Heart right ventricle (tissue), 16 donors: ENCODE measurements around the gene SIRPD. TPM values are rescaled to one million over a fixed set of nuclear protein-coding genes. Genes with fewer than 3 reads are reported as not detected.

ENCODE experiments used
- ATAC-seq, 8 donors: fragments of 200-7000 bp; cut with Tn5 transposase; one replicate each; pipeline ENCODE4 v1.9.1; 2020; ENCODE audit warnings: mild to moderate bottlenecking in 8 of 8, moderate library complexity in 8 of 8, moderate number of reproducible peaks in 1 of 8
- DNase-seq, 2 donors: peaks; one replicate each; pipeline ENCODE4 v3.0.0-alpha.2; 2020
- H3K27ac ChIP-seq, 10 donors: fragments of 200-600 bp; sonication (generic) in 2 of 10; one replicate each; pipeline versions ENCODE4 v1.5.0 to v1.8.0; 2020 to 2022; ENCODE audit warnings: mild to moderate bottlenecking in 3 of 10
- H3K27me3 ChIP-seq, 7 donors: fragments of 200-600 bp; one replicate each; pipeline ENCODE4 v1.8.0; 2021 to 2022; ENCODE audit warnings: mild to moderate bottlenecking in 2 of 7
- H3K36me3 ChIP-seq, 9 donors: fragments of 200-600 bp; sonication (generic) in 1 of 9; one replicate each; pipeline versions ENCODE4 v1.5.0 to v1.8.0; 2020 to 2022; ENCODE audit warnings: mild to moderate bottlenecking in 2 of 9
- H3K4me1 ChIP-seq, 9 donors: fragments of 200-600 bp; sonication (generic) in 1 of 9; one replicate each; pipeline versions ENCODE4 v1.5.0 to v1.8.0; 2020 to 2022; ENCODE audit warnings: mild to moderate bottlenecking in 4 of 9
- H3K4me3 ChIP-seq, 10 donors: fragments of 200-600 bp; sonication (generic) in 2 of 10; one replicate each; pipeline versions ENCODE4 v1.5.0 to v1.8.0; 2020 to 2022; ENCODE audit warnings: mild to moderate bottlenecking in 7 of 10, moderate library complexity in 2 of 10
- H3K9me3 ChIP-seq, 11 donors: fragments of 200-600 bp in 10 of 11; sonication (generic) in 2 of 11; one replicate each; pipeline versions ENCODE4 v1.5.0 to v1.8.0; 2013 to 2022; ENCODE audit warnings: mild to moderate bottlenecking in 2 of 11, control low read depth in 1 of 11, moderate library complexity in 1 of 11
- WGBS, 2 donors: extraction: QIAGEN DNeasy Blood & Tissue Kit; methylation state at CpG; one replicate each; pipeline ENCODE4 v1.1.7; 2013; ENCODE audit warnings: inconsistent platforms in 1 of 2; 5-methylcytosine and 5-hydroxymethylcytosine counted together
- intact Hi-C, 10 donors: fragments of 100-400 bp; cut with DNase I; formaldehyde crosslinking; loops; one replicate each; pipeline versions ENCODE4 v1.11.1 to v1.14.2; 2022
- polyA plus RNA-seq, 2 donors: library from polyadenylated mRNA; stranded (reverse); fragments of 200-250 nt; gene quantifications; one replicate each; pipeline ENCODE4 v1.2.3, GENCODE V29; 2013
- total RNA-seq, 10 donors: library from RNA; stranded (reverse); fragmentation: NEBNext Ultra II Directional in 3 of 10; extraction: Animal tissue kit (Norgen Biotek cat#: 25700) in 3 of 10; gene quantifications; one replicate each; pipeline versions ENCODE4 v1.2.1 to v1.2.4, GENCODE V29; 2021 to 2023
- TF ChIP-seq, protein P1 (sequence below), 9 donors: fragments of 200-600 bp; sonication (generic) in 2 of 9; IDR thresholded peaks; one replicate each; pipeline versions ENCODE4 v1.5.0 to v1.8.0; 2021 to 2022; ENCODE audit warnings: antibody characterized with exemption in 9 of 9, mild to moderate bottlenecking in 5 of 9, moderate library complexity in 1 of 9
- donor health status: Arrhythmogenic right ventricular cardiomyopathy.
- donor health status: ischemic (EF 13 %, LVEDD 7.1; RV severe dilation, severe dysfunction).
- donor health status: healthy with polysubstance abuse.
- donor health status: DM: no; HTN: yes; CAD: no.
- donor health status: DM: no; HTN: no; CAD: no.
- donor health status: ischemic (EF 25% LVEDD 6.9; RV normal size, moderate dysfunction).
- donor health status: ischemic (EF 25% LVEDD 5.7; RV mildly dilated, moderate dysfunction).
- donor health status: healthy.
- donor health status: DM: yes; HTN: yes; CAD: no.
- donor health status: Ischemic cardiomyopathy.
- donor health status: ischemic (EF 35%, LVEDD 5.7; RV mildly dilated, moderate dysfunction).
- donor health status: nonischemic (EF 11% LVEDD 7.7; RV severe dilation, severe dysfunction).
- donor health status: DM: yes; HTN: yes; CAD: no.
- donor health status: PGD.
- donor health status: ischemic (EF 29% LVEDD 5.4; RV normal size, mild dysfunction).
- donor health status: nonischemic (EF 23%, LVEDD 6.1; RV moderate dilation, normal function).

SIRPD gene
- total and polyA plus RNA-seq, 12 donors: 0.17 to 0.23 TPM; not detected in 10

DNA sequence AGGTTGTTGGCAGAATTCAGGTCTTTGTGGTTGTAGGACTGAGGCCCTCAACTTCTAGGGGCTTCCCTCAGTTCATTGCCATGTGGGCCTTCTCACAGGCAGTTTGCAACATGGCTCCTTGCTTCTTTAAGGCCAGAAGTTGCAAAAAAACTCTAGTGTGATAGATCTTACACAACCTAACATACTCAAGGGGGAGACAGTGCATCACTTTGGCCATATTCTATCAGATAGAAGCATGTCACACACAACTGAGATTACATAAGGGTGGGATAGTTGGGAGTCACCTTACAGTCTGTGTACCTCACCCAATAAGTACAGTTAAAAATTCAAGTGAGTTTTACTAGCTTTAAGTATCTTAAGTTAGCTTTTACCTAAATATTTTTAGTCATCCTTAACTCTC, 1.6 kb downstream of the SIRPD start:
- DNase-seq: no peak
- no peak for ATAC-seq
- Histone ChIP-seq H3K27me3 (peaks cover 0 to 6% (median 0%) of the 10 kb centered on the region in 7 donors), H3K27ac (no peak overlapping the region), H3K36me3 (no peaks in the 10 kb centered on the region), H3K9me3 (peaks cover 0 to 18% (median 1%) of the 10 kb centered on the region in 11 donors), H3K4me1 (no peaks in the 10 kb centered on the region), H3K4me3 (no peak overlapping the region)
- TF ChIP-seq, protein P1, sequence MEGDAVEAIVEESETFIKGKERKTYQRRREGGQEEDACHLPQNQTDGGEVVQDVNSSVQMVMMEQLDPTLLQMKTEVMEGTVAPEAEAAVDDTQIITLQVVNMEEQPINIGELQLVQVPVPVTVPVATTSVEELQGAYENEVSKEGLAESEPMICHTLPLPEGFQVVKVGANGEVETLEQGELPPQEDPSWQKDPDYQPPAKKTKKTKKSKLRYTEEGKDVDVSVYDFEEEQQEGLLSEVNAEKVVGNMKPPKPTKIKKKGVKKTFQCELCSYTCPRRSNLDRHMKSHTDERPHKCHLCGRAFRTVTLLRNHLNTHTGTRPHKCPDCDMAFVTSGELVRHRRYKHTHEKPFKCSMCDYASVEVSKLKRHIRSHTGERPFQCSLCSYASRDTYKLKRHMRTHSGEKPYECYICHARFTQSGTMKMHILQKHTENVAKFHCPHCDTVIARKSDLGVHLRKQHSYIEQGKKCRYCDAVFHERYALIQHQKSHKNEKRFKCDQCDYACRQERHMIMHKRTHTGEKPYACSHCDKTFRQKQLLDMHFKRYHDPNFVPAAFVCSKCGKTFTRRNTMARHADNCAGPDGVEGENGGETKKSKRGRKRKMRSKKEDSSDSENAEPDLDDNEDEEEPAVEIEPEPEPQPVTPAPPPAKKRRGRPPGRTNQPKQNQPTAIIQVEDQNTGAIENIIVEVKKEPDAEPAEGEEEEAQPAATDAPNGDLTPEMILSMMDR (IDR thresholded peaks at IDR 0.05): no peak
- intact Hi-C loops: no loop called here

DNA sequence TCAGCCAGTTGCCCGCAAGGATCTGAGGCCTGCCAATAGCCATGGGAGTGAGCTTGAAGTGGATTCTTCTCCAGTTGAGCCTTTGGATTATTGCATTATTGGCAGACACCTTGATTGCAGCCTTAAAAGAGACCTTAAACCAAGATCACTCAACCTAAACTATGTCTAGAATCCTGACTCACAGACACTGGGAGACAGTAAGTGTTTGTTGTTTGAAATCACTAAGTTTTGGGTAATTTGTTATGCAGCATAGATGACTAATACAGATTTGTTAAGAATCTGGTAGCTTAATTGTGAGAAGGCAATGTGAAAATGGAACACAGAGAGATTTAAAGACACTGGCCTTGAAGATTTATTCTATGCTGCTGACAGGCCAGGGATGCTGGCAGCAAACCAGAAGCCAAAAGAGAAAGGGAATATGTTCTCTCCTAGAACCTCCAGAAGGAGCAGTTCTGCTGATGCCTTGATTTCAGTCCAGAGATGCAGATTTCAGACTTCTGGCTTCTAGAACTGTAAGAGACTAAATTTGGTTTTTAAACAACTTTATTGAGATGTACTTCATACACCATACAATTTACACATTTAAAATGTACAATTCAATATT, 17.6 kb downstream of the SIRPD start:
- H3K4me3 ChIP-seq: no peak overlapping the region
- TF ChIP-seq, protein P1 (IDR thresholded peaks at IDR 0.05): no peak

DNA sequence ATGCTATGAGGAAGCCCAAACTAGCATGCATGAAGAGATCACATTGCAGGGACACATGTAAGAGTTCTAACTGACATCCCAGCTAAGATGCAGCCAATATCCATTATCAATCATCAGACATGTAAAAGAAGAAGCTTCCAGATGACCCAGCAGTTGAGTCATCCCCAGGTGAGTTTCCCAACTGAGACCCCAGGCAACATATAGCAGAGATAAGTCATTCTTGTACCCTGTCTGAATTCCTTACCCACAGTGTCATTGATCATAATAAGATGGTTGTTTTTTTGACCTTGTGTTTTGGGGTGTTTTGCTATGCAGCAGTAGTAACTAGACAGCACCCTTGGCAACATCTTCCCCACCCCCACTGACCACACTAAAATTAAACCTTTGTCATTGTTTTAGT, 18.9 kb downstream of the SIRPD start:
- DNase-seq (no peak), ATAC-seq (no peak)
- Histone ChIP-seq H3K27ac (peak overlapping the region in 1 of 10 donors; percentile 94), H3K36me3 (no peaks in the 10 kb centered on the region), H3K27me3 (peaks cover 0 to 8% (median 0%) of the 10 kb centered on the region in 7 donors), H3K4me3 (no peak overlapping the region), H3K4me1 (peaks cover 0 to 43% (median 0%) of the 10 kb centered on the region in 9 donors), H3K9me3 (peaks cover 0 to 12% (median 0%) of the 10 kb centered on the region in 11 donors)
- TF ChIP-seq, protein P1 (IDR thresholded peaks at IDR 0.05): no peak
- intact Hi-C loops: no loop called here

More for the DNA sequence above, 17.6 kb downstream of the SIRPD start:
- no peak for ATAC-seq
- intact Hi-C loops: no loop called here
- no peaks in the 10 kb centered on the region for H3K36me3 ChIP-seq
- no peak overlapping the region for H3K27ac ChIP-seq
- peaks cover 0 to 12% (median 0%) of the 10 kb centered on the region in 11 donors for H3K9me3 ChIP-seq
- 89 to 93% methylated on average over 1 of the region's 1 CpG for WGBS, 2 donors
- DNase-seq: no peak
- H3K27me3 ChIP-seq: peaks cover 0 to 6% (median 0%) of the 10 kb centered on the region in 7 donors
- H3K4me1 ChIP-seq: peaks cover 0 to 34% (median 0%) of the 10 kb centered on the region in 9 donors

DNA sequence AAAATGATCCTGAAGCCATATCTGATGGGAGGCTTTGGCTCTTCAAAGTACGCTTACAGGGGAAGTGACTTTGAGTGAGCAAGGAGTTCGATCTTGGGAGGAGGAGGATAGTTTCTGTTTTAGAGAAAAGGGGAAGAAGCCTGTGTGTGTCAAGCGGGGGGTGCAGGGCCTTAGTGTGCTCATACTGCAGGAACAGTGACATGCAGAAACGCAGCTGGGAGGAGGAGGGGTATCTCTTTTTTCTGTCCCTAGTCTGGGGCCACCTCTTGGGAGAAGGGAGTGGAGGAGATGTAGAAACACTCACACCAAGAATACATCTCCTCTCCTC, 19.8 kb downstream of the SIRPD start:
- WGBS, 2 donors: 56 to 71% methylated on average over 4 of the region's 4 CpGs
- Histone ChIP-seq H3K9me3 (peaks cover 0 to 12% (median 0%) of the 10 kb centered on the region in 11 donors), H3K4me1 (peaks cover 0 to 43% (median 0%) of the 10 kb centered on the region in 9 donors), H3K27me3 (peaks cover 0 to 10% (median 0%) of the 10 kb centered on the region in 7 donors), H3K27ac (peak overlapping the region in 5 of 10 donors; percentile 33 to 94 (median 49)), H3K4me3 (peak overlapping the region in 1 of 10 donors; percentile 29), H3K36me3 (no peaks in the 10 kb centered on the region)
- DNase-seq (peak; percentile 23 to 37), ATAC-seq (peak; percentile 58 to 86 (median 79))
- intact Hi-C loops: no loop called here
- TF ChIP-seq, protein P1 (IDR thresholded peaks at IDR 0.05): no peak
